Measurements from ENCODE around the gene SF3A2. TPM values are rescaled to one million over a fixed set of nuclear protein-coding genes. Genes with fewer than 3 reads are reported as not detected.

The SF3A2 gene
- total RNA-seq, 4 donors from 2014 or later: 21.4 to 84.0 (median 51.8) TPM

DNA sequence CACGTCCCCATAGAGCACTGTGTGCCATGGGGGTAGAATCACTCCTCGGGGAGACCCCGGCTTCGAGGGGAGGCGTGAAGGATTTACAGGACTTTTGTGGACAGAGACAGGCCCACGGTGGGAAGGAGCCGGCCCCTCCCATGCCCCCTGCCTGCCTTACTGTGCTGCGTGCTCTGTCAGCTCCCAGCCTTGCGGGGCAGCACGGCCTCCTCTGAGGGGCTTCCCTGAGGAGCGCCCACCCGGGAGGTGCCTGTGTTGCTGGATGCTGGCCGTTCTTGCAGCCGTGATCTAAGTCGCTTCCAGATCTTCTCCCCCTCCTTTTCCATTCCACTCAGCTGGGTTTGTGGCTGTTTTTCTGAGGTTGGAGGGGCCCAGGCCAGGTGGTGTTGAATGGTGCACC lies 29.6 kb upstream of the SF3A2 start:
- Histone ChIP-seq H3K4me3 (no peak overlapping the region), H3K9me3 (no peaks in the 10 kb centered on the region), H3K4me1 (peaks cover 0 to 15% (median 8%) of the 10 kb centered on the region in 4 donors), H3K36me3 (peaks cover 0 to 86% (median 13%) of the 10 kb centered on the region in 3 donors), H3K27me3 (no peaks in the 10 kb centered on the region), H3K27ac (no peak overlapping the region)
- 87 to 89% methylated on average over 14 to 15 of the region's 15 CpGs for WGBS, 2 donors
- TF ChIP-seq EP300 (IDR thresholded peaks at IDR 0.05) (no peak), POLR2A (IDR thresholded peaks at IDR 0.05) (no peak), CTCF (IDR thresholded peaks at IDR 0.05) (no peak)
- DNase-seq (ENCODE audit: low spot score in 2 of 2): no peak

- Histone ChIP-seq H3K9me3 (no peaks in the 10 kb centered on the region), H3K36me3 (peaks cover 0 to 86% (median 13%) of the 10 kb centered on the region in 3 donors), H3K27me3 (no peaks in the 10 kb centered on the region), H3K27ac (peak overlapping the region in 2 of 4 donors; percentile 12 to 40), H3K4me3 (no peak overlapping the region), H3K4me1 (peaks cover 0 to 15% (median 8%) of the 10 kb centered on the region in 4 donors)
- TF ChIP-seq POLR2A (IDR thresholded peaks at IDR 0.05) (no peak), CTCF (IDR thresholded peaks at IDR 0.05) (peak in 1 of 5 experiments; percentile 21), EP300 (IDR thresholded peaks at IDR 0.05) (no peak)
- peak; percentile 65 to 75 for DNase-seq (ENCODE audit: low spot score in 2 of 2)
- 35 to 64% methylated on average over 5 to 36 of the region's 36 CpGs for WGBS, 2 donors
Observed at GRCh38 chr19:2207991-2208860, 28.4 kb upstream of the SF3A2 start.

GRCh38 chr19:2208975-2209374 lies 27.6 kb upstream of the SF3A2 start:
- Histone ChIP-seq H3K27me3 (no peaks in the 10 kb centered on the region), H3K36me3 (peaks cover 0 to 86% (median 17%) of the 10 kb centered on the region in 3 donors), H3K27ac (peak overlapping the region in 2 of 4 donors; percentile 12 to 40), H3K9me3 (no peaks in the 10 kb centered on the region), H3K4me3 (no peak overlapping the region), H3K4me1 (peaks cover 0 to 15% (median 8%) of the 10 kb centered on the region in 4 donors)
- TF ChIP-seq EP300 (IDR thresholded peaks at IDR 0.05) (no peak), CTCF (IDR thresholded peaks at IDR 0.05) (no peak), POLR2A (IDR thresholded peaks at IDR 0.05) (no peak)
- WGBS, 2 donors: 57 to 58% methylated on average over 10 of the region's 10 CpGs
- no peak for DNase-seq (ENCODE audit: low spot score in 2 of 2)

DNA sequence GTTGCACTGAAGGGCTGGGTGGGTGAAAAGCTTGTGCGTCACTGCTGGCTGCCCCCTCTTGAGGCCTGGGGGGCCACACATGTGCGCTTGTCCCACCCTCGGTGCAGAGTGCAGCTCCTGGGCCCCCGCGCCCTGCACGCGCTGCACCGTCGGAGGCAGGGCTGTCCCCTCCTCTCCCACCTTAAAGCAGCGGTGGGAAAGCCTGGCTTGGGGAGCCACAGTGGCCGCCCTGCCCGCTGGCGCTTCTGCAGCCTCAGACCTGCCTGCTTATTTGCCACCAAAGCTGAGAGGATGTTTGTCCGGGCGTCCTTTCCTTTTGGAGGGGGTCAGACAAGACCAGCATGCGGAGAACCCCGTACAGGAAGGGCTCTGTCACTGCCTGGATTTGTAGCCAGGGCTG lies 27.2 kb upstream of the SF3A2 start:
- Histone ChIP-seq H3K4me3 (no peak overlapping the region), H3K36me3 (peaks cover 0 to 86% (median 18%) of the 10 kb centered on the region in 3 donors)
- TF ChIP-seq EP300 (IDR thresholded peaks at IDR 0.05): no peak
- no peak for TF ChIP-seq CTCF (IDR thresholded peaks at IDR 0.05)
- TF ChIP-seq POLR2A (IDR thresholded peaks at IDR 0.05): no peak

GRCh38 chr19:2210206-2210605 lies 26.4 kb upstream of the SF3A2 start:
- Histone ChIP-seq H3K4me1 (peaks cover 0 to 15% (median 8%) of the 10 kb centered on the region in 4 donors), H3K36me3 (peaks cover 0 to 86% (median 18%) of the 10 kb centered on the region in 3 donors), H3K9me3 (no peaks in the 10 kb centered on the region), H3K27ac (no peak overlapping the region), H3K27me3 (no peaks in the 10 kb centered on the region), H3K4me3 (no peak overlapping the region)
- WGBS, 2 donors: 93 to 94% methylated on average over 18 to 21 of the region's 21 CpGs
- TF ChIP-seq EP300 (IDR thresholded peaks at IDR 0.05) (no peak), CTCF (IDR thresholded peaks at IDR 0.05) (no peak), POLR2A (IDR thresholded peaks at IDR 0.05) (no peak)
- DNase-seq (ENCODE audit: low spot score in 2 of 2): no peak

More for the DNA sequence above, 27.2 kb upstream of the SF3A2 start:
- H3K4me1 ChIP-seq: peaks cover 0 to 15% (median 8%) of the 10 kb centered on the region in 4 donors
- 84 to 87% methylated on average over 17 of the region's 17 CpGs for WGBS, 2 donors
- no peak overlapping the region for H3K27ac ChIP-seq
- H3K27me3 ChIP-seq: no peaks in the 10 kb centered on the region
- no peaks in the 10 kb centered on the region for H3K9me3 ChIP-seq
- no peak for DNase-seq (ENCODE audit: low spot score in 2 of 2)
